ENCODE measurements around the gene PRSS27.

The PRSS27 gene

DNA sequence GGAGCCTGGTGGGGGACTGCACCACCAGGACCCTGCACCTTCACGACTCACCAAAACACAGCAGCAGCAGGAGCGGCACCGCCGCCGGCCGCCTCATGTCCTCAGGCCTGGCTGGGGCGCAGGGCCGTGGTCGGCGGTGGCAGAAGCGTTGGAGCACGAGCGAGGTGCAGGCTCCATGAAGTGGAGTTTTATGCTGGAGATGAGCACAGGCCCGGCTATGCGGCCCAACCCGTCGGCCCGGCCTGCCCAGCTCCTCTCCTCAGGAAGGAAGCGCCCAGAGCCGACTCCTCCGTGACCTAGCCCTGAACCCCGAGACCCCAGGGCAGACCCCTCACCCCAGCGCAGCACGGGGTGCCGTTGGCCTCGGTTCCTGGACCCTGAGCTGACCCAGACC lies at the start of gene PRSS27:
Gene PRSS27, minus strand, starts transcription at position 161 of the 394 bp plus-strand sequence. Its CDS starts 64 bp downstream, at position 97.
- DNase-seq (ENCODE audit: extremely low spot score): no peak

DNA sequence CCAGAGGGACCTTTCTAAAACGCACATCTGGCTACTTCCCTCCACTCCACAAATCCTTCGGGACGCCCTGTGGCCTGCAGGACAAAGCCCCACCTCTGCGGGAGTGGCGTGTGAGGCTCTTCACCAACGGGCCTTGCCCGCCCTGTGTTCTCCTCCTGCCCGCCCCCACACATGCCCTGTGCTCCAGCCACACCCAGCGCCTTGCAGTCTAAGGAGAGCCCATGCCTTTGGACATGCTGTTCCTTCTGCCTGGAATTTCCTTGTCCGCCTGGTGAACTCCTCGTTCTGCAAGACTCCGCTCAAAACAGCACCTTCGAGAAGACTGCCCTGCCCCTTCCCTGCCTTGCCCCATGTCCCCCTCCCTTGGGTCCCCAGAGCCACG lies 49.6 kb upstream of the PRSS27 start:
- ChIA-PET CTCF (no interaction called here), POLR2A (interaction anchor here (1.0 to 1.6 kb wide), 3 partner anchors 12 to 16 kb away, joined by 3 to 4 read pairs (median 4); no protein-coding TSS in a partner anchor)
- no peak for DNase-seq (ENCODE audit: extremely low spot score)
- TF ChIP-seq, protein P1, sequence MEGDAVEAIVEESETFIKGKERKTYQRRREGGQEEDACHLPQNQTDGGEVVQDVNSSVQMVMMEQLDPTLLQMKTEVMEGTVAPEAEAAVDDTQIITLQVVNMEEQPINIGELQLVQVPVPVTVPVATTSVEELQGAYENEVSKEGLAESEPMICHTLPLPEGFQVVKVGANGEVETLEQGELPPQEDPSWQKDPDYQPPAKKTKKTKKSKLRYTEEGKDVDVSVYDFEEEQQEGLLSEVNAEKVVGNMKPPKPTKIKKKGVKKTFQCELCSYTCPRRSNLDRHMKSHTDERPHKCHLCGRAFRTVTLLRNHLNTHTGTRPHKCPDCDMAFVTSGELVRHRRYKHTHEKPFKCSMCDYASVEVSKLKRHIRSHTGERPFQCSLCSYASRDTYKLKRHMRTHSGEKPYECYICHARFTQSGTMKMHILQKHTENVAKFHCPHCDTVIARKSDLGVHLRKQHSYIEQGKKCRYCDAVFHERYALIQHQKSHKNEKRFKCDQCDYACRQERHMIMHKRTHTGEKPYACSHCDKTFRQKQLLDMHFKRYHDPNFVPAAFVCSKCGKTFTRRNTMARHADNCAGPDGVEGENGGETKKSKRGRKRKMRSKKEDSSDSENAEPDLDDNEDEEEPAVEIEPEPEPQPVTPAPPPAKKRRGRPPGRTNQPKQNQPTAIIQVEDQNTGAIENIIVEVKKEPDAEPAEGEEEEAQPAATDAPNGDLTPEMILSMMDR (IDR thresholded peaks at IDR 0.05; ENCODE audit: control extremely low read depth, extremely low read depth, low read depth, missing control alignments): no peak

More for the DNA sequence above, at the start of gene PRSS27:
- ChIA-PET CTCF (interaction anchor here (0.8 to 1.2 kb wide), 2 partner anchors 11 to 17 kb away, joined by 3 to 4 read pairs; no protein-coding TSS in a partner anchor), POLR2A (no interaction called here)
- TF ChIP-seq, protein P1 (IDR thresholded peaks at IDR 0.05; ENCODE audit: control extremely low read depth, extremely low read depth, low read depth, missing control alignments): no peak

DNA sequence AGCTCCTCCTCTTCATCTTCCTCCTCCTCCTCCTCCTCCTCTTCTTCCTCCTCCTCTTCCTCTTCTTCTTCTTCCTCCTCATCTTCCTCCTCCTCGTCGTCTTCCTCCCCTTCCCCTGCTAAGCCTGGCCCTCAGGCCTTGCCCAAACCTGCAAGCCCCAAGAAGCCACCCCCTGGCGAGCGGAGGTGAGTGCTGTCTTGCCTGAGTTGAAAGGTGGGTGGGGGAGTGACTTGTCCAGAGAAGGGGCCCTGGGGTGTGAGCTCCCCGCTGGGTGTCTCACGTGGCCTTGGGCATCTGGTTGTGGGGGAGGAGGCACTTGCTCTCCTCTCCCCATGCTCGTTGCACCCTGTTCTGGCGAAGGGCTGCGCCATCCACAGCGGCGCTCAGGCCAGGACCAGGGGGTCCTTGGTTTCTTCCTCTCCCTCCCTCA lies 49.1 kb upstream of the PRSS27 start:
- TF ChIP-seq, protein P1 (IDR thresholded peaks at IDR 0.05; ENCODE audit: control extremely low read depth, extremely low read depth, low read depth, missing control alignments): no peak
- DNase-seq (ENCODE audit: extremely low spot score): no peak
- ChIA-PET POLR2A (interaction anchor here (0.9 to 1.6 kb wide), 4 partner anchors 13 to 27 kb away, joined by 3 to 4 read pairs (median 4); no protein-coding TSS in a partner anchor), CTCF (no interaction called here)

DNA sequence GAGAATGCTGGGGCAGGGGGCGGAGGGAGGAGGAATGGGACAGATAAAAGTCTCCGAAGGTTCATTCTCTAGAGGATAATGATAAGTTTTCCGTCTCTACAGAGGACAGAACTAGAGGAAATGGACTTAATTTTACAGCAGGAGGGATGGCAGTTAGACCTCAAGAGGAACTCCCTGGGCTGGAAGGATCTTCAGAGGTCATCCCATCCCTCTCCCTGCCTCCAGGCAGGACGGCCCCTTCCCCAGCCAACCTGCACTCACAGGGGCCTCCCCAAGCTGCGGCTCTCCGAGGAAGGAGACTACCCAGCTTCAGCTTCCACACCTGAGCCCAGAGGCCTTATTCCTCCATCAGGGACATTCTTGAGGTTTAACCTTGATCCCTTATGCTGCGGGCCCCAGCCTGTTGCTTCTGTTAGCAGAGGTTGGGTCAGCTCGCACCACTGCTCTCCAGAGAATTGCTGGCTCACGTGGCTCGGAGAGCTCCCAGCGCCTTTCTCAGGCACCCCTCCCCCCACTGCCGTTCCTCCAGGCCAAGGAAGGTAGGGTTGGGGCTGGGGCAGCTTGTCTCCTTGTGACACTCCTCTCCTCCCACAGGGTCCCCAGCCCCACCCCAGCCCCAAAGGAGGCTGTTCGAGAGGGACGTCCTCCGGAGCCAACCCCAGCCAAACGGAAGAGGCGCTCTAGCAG lies 48.5 kb upstream of the PRSS27 start:
- CTCF ChIA-PET: no interaction called here
- DNase-seq (ENCODE audit: extremely low spot score): no peak
- POLR2A ChIA-PET: interaction anchor here (0.9 to 1.6 kb wide), 4 partner anchors 11 to 27 kb away, joined by 3 to 7 read pairs (median 4); no protein-coding TSS in a partner anchor
- TF ChIP-seq, protein P1 (IDR thresholded peaks at IDR 0.05; ENCODE audit: control extremely low read depth, extremely low read depth, low read depth, missing control alignments): no peak

DNA sequence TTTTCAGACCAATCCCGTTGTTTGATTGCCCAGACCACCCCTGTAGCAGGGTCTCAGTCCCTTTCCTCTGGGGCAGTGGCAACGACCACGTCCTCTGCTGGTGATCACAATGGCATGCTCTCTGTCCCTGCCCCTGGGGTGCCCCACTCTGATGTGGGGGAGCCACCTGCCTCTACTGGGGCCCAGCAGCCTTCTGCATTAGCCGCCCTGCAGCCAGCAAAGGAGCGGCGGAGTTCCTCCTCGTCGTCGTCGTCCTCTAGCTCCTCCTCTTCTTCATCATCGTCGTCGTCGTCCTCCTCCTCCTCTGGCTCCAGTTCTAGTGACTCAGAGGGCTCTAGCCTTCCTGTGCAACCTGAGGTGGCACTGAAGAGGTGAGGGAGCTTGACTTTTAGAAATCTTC lies 47.9 kb upstream of the PRSS27 start:
- no peak for DNase-seq (ENCODE audit: extremely low spot score)
- TF ChIP-seq, protein P1 (IDR thresholded peaks at IDR 0.05; ENCODE audit: control extremely low read depth, extremely low read depth, low read depth, missing control alignments): no peak
- ChIA-PET CTCF (interaction anchor here (2.1 kb wide), 1 partner anchor 15 kb away, joined by 4 read pairs; no protein-coding TSS in a partner anchor), POLR2A (interaction anchor here (0.7 to 1.4 kb wide), 4 partner anchors 9 to 95 kb away, joined by 3 to 7 read pairs (median 4); no protein-coding TSS in a partner anchor)

DNA sequence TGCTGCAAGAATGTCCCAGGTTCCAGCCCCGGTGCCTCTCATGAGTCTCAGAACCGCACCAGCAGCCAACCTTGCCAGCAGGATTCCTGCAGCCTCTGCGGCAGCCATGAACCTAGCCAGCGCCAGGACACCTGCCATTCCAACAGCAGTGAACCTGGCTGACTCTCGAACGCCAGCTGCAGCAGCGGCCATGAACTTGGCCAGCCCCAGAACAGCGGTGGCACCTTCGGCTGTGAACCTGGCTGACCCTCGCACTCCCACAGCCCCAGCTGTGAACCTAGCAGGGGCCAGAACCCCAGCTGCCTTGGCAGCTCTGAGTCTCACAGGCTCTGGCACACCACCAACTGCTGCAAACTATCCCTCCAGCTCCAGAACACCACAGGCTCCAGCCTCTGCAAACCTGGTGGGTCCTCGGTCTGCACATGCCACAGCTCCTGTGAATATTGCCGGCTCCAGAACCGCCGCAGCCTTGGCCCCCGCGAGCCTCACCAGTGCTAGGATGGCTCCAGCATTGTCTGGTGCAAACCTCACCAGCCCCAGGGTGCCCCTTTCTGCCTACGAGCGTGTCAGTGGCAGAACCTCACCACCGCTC lies 47.2 kb upstream of the PRSS27 start:
- DNase-seq (ENCODE audit: extremely low spot score): no peak
- POLR2A ChIA-PET: interaction anchor here (0.7 to 1.4 kb wide), 4 partner anchors 8 to 94 kb away, joined by 3 to 7 read pairs (median 4); no protein-coding TSS in a partner anchor
- CTCF ChIA-PET: interaction anchor here (1.2 to 2.1 kb wide), 3 partner anchors 9 to 101 kb away, joined by 3 to 4 read pairs (median 3); no protein-coding TSS in a partner anchor
- TF ChIP-seq, protein P1 (IDR thresholded peaks at IDR 0.05; ENCODE audit: control extremely low read depth, extremely low read depth, low read depth, missing control alignments): no peak
